ENCODE measurements around the gene CIDEB.
"Not testable (repeated sequence)": the region's sequence is repeated elsewhere in the genome, so short reads cannot be mapped to it uniquely, and the experiment has no call there.

The CIDEB gene

DNA sequence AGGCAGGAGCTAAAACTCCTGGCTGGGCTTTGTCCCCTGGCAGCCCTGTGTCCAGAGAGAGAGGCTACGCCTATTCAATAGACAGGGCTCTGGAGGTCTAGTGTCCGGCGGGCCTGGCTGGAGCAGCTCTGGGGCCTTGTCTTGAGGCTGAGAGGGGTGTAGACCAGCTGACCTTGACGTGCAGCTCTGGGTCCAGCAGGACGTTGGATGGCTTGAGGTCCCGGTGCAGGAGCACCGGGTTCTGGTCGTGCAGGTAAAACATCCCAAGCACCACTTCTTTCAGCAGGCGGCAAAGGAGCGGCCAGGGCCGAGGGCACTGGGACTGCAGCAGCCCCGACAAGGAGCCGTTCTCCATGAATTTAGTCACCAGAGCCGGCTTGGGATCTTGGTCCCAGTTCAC is 31.1 kb upstream of the CIDEB start:
- Mint-ChIP-seq H3K27ac (no peak overlapping the region), H3K4me1 (ENCODE audit: low read depth) (peaks cover 20% of the 10 kb centered on the region), H3K9me3 (no peaks in the 10 kb centered on the region), H3K27me3 (ENCODE audit: low read depth) (peaks cover 27% of the 10 kb centered on the region), H3K4me3 (peak overlapping the region; percentile 92), H3K36me3 (ENCODE audit: low read depth) (peaks cover 29% of the 10 kb centered on the region)

DNA sequence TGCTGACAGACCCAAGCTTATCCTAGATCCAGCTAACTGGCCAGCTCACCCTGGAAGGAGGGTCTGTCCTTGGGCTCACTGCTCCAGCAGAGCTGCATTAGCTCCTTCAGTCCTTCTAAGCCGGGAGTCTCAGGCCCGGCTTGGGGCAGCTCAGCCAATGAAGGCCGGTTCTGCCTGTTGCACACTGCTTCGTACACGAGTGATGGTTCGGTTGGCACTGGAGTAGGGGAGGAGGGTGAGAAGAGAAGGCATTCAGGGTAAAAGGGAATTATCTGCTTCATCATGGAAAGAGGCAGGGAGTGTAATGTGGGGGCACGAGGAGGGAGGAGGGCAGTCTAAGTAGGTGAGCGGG is 30.0 kb upstream of the CIDEB start:
- peaks cover 23% of the 10 kb centered on the region for H3K4me1 Mint-ChIP-seq (ENCODE audit: low read depth)
- H3K27me3 Mint-ChIP-seq (ENCODE audit: low read depth): peaks cover 32% of the 10 kb centered on the region
- no peaks in the 10 kb centered on the region for H3K9me3 Mint-ChIP-seq
- H3K36me3 Mint-ChIP-seq (ENCODE audit: low read depth): peaks cover 29% of the 10 kb centered on the region
- H3K27ac Mint-ChIP-seq: no peak overlapping the region
- peak overlapping the region; percentile 92 for H3K4me3 Mint-ChIP-seq

DNA sequence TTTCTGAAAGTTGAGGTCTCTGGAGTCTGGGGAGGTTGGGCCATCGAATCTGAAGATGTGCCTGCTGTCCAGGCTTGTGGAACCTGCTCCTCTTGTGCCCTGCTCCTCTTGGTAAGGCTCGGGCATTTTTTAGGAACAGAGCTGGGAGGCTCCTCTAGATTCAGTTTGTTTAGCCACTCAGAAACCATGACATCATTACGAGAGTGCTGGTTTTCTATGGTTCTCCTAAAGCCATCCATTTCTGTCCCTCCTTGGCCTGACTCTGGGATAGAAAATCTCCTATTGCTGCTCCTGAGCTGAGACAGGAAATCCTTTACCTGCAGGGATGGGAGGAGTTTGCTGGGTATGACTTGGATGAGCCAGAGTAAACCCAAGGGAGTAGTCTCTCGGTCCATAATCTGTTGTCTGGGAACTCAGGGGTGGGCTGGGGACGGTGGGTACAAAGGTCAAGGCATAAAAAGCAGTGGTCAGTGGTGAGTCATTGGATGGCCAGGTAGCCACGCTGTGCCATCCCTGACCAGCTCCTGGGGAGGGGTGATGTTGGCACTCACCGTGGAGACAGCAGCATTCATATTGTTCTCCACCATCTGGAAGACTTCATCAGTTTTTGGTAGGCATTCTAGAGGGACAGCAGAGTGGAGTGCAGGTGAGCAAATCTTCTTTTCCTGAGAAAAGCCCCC is 29.5 kb upstream of the CIDEB start:
- Mint-ChIP-seq H3K36me3 (ENCODE audit: low read depth) (peaks cover 29% of the 10 kb centered on the region), H3K4me3 (no peak overlapping the region), H3K27ac (no peak overlapping the region), H3K27me3 (ENCODE audit: low read depth) (peaks cover 30% of the 10 kb centered on the region), H3K4me1 (ENCODE audit: low read depth) (peaks cover 26% of the 10 kb centered on the region), H3K9me3 (no peaks in the 10 kb centered on the region)

DNA sequence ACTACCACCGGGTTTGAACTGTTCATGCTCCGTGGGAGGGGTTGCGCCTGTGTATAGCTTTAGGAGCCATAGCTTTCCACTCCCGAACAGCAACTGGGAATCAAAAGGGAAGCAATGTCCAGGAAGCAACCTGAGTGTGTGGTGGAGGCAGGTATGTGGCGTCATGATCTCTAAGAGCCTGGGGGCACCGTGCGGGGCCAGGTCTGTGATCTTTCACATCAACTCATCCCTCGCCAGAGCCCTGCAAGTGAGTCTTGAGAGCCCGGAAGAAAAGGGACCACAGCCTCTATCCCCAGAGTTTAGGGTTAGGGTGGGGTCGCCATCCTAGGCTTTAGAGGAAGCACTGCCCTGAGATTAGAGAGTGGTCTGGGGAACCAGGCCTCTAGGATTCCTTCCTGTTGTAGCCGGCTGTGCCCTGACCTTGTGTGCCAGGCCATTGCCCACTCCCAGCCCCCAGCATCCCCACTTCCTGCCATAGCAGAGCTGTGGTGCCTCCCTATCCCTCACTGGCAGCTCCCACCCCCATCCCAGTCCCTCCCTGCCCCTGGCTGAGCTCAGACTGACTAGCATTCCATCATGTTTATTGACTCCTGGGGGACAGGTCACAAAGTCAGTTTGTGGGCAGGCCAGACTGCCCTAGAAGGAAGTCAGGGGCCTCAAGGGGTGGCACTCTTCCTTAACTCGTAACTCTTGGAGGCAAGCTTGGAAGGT is 27.8 kb upstream of the CIDEB start:
- Mint-ChIP-seq H3K9me3 (no peaks in the 10 kb centered on the region), H3K36me3 (ENCODE audit: low read depth) (peaks cover 29% of the 10 kb centered on the region), H3K4me1 (ENCODE audit: low read depth) (peaks cover 33% of the 10 kb centered on the region), H3K4me3 (no peak overlapping the region), H3K27me3 (ENCODE audit: low read depth) (peaks cover 36% of the 10 kb centered on the region), H3K27ac (no peak overlapping the region)

DNA sequence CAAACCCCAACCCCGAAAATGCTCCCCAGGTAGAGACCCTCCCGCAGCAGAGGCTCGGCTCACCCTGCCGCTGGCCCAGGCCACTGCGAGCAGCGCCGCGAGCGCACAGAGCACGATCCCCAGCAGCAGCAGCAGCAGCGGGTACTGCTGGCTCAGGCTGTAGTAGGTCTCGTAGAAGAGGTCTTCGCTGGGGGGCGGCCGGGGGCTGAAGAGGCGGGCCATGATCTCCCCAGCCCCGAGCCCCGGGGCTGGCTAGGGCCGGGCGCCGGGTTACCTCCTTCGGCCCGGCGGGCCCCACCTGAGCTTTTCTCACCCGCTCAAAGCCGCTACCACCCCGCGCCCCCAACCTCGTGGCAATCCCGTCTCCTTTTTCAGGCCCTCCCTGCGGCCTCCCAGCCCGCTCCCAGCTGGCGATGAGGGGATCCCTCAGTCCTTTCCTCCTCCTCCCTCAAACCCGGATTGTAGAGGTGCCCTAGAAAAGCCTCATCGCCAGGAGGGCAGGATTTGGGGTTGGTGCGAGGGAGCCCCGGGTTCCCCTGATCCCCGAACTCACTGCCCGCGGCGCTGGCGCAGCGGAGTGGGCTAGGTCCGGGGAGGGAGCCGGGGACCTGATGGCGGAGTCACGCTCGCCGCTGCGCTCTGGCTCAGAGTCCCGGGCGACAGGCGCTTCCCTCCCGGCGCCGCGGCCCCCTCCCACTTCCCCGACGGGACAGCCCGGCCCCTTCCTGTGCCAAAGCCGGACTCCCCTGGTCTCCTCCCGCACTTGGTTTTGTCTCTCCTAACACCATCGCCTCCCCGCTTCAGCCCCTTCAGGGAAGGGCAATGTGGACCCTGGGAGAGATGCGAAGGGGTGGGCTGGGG is 26.9 kb upstream of the CIDEB start, which contains the start of gene ADCY4:
Gene ADCY4 (minus strand): TSS at position 641 of the 861 bp plus-strand sequence. CDS start 419 bp downstream, at position 222.
- no peak within 1 kb of the TSS for H3K27ac Mint-ChIP-seq
- H3K27me3 Mint-ChIP-seq (ENCODE audit: low read depth): peaks cover 46% of the 10 kb centered on the region
- H3K36me3 Mint-ChIP-seq (ENCODE audit: low read depth): peaks cover 29% of the 10 kb centered on the region
- peaks cover 34% of the 10 kb centered on the region for H3K4me1 Mint-ChIP-seq (ENCODE audit: low read depth)
- H3K4me3 Mint-ChIP-seq: peak within 1 kb of the TSS; percentile 46
- H3K9me3 Mint-ChIP-seq: no peaks in the 10 kb centered on the region

DNA sequence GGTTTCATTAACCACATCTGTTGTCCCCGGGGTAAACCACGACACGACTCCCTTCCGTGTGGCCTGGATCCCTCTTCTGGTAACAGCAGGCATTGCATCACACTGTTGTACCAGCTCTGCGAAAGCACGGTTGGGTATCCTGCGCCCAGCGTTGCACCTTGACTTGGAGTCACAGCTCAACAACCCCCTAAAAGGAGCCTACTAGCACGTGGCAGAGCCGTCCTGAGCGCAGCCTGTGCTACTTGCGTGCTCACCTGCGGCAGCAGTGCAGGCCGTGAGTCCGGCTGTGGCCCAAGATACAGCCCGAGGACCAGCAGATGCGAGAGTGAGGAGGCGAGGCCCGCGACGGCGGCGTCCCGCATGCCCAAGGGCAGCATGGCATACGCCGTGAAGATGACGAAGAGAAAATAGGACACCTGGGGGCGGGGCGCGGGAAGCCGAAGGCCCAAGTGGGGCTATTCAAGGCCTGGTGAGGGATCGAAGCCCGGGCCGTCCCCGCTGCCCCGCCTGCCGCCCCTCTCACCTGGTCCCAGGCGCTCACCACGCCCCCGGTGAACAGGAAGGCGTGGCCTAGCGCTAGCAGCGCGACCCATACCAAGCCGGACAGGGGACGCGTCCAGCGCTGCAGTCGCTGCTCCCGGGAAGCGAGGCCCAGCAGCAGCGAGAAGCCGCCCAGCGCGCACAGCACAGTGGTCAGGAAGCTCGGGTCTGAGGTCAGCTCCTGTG is 24.7 kb upstream of the CIDEB start:
- H3K4me3 Mint-ChIP-seq: peak overlapping the region; percentile 78
- peak overlapping the region; percentile 71 for H3K27ac Mint-ChIP-seq
- peaks cover 47% of the 10 kb centered on the region for H3K27me3 Mint-ChIP-seq (ENCODE audit: low read depth)
- H3K9me3 Mint-ChIP-seq: no peaks in the 10 kb centered on the region
- H3K4me1 Mint-ChIP-seq (ENCODE audit: low read depth): peaks cover 37% of the 10 kb centered on the region
- H3K36me3 Mint-ChIP-seq (ENCODE audit: low read depth): peaks cover 19% of the 10 kb centered on the region

DNA sequence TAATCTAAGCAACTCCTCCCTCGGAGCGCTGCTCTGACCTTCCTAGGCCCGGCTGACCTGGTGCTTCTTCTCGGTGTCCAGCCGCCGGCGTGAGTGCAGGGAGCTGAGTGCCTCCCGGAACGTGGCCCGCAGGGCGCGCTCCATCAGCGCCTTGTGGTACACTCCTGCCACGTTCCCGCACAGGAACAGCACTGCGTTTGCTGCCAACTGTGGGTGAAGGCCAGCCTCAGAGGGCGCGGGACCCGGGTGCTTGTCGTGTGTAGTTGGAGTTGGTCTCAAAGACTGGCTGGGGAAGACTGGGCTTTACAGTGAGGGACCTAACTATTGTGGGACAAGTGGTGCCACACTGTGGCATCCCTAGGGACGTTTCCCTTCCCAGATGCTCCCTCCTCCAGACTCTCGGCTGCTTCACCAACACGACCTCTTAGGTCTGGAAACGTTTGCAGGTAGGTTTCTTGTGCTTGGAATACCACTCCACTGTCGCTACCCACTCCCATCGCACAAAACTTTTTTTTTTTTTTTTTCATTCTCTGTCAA is 24.0 kb upstream of the CIDEB start:
- Mint-ChIP-seq H3K27ac (peak overlapping the region; percentile 71), H3K4me1 (ENCODE audit: low read depth) (peaks cover 42% of the 10 kb centered on the region), H3K9me3 (no peaks in the 10 kb centered on the region), H3K4me3 (peak overlapping the region; percentile 78), H3K27me3 (ENCODE audit: low read depth) (peaks cover 47% of the 10 kb centered on the region), H3K36me3 (ENCODE audit: low read depth) (peaks cover 12% of the 10 kb centered on the region)

DNA sequence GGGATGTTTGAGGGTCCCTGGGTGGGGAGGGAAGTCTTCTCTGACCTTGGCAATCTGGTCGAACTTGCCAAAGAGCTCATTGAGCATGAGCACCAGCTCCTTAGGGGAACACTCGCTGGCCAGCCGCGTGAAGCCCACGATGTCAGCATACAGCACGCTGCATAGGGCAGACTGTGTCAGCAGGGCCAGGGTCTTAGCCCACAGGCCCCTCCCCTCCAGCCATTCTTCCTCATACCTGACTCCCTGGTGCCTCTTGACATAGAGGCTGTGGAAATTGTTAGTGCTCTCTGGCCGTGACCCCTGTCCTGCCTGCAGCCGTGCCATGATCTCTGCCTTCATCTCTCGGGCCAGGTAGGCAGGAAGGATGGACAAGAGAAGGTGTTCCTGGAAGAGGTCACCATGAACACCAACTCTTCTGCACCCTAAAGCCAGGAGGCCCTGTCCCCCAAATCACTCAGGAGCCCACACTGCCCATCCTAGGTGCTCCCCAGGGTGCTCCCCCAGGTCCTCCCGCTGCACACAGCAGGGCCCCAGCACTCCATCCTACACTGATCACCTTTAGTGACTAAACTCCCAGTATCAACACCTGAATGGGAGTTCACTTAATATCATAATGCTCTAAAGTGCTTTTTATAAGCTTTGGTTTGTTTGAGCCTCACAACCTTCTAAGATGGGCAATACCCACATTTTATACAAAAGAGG is 23.3 kb upstream of the CIDEB start:
- H3K4me1 Mint-ChIP-seq (ENCODE audit: low read depth): peaks cover 41% of the 10 kb centered on the region
- H3K27ac Mint-ChIP-seq: no peak overlapping the region
- peaks cover 47% of the 10 kb centered on the region for H3K27me3 Mint-ChIP-seq (ENCODE audit: low read depth)
- no peak overlapping the region for H3K4me3 Mint-ChIP-seq
- H3K9me3 Mint-ChIP-seq: no peaks in the 10 kb centered on the region
- H3K36me3 Mint-ChIP-seq (ENCODE audit: low read depth): peaks cover 6% of the 10 kb centered on the region

DNA sequence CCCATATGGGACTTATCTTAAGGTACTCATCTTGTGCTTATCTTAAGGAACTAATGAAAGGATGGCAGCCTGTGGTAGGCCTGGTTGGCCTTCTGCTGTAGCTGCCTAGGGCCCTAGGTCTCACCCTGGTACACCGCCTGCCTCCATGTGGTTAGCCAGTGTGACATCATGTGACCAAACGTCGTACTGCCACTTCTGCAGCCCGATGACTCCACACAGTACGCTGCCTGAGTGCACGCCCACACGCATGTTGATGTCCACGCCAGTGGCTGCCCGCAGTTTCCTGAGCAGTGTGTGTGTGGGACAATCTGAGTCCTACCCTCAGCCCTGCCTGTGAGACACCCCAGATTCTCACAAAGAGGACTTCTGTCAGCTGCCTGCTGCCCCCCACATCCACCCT is 22.0 kb upstream of the CIDEB start:
- Mint-ChIP-seq H3K4me1 (ENCODE audit: low read depth) (peaks cover 39% of the 10 kb centered on the region), H3K27ac (peak overlapping the region; percentile 26), H3K36me3 (ENCODE audit: low read depth) (no peaks in the 10 kb centered on the region), H3K4me3 (no peak overlapping the region), H3K27me3 (ENCODE audit: low read depth) (peaks cover 39% of the 10 kb centered on the region), H3K9me3 (no peaks in the 10 kb centered on the region)

DNA sequence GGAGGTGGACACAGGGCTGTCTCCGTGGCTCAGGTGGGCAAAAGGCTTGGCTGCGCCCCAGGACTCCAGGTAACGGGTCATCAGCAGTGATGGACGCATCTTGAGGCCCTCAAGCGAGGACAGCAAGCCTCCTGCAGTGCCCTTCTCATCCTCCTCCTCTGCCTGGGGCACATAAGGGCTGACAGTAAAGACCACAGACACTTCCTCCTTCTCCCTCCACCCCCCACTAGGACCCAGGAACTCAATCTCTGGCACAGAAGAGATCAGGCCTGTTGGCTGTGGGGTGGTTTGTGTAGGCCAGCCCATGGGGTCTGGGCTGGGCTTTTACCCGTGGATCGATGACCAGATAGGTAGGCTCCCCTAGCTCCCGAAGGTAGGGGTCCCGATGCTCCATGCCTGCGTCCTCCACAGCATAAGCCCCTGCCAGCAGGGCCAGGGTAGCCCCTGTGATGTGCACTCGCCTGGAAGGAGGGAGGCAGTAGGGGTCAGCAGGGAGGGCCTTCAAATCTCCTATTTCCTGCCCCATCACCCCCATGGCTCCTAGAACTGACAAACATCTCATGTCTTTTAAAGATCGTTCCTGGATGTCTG is 21.4 kb upstream of the CIDEB start:
- H3K27me3 Mint-ChIP-seq (ENCODE audit: low read depth): peaks cover 35% of the 10 kb centered on the region
- no peak overlapping the region for H3K4me3 Mint-ChIP-seq
- H3K4me1 Mint-ChIP-seq (ENCODE audit: low read depth): peaks cover 36% of the 10 kb centered on the region
- H3K27ac Mint-ChIP-seq: peak overlapping the region; percentile 26
- H3K9me3 Mint-ChIP-seq: no peaks in the 10 kb centered on the region
- H3K36me3 Mint-ChIP-seq (ENCODE audit: low read depth): no peaks in the 10 kb centered on the region

DNA sequence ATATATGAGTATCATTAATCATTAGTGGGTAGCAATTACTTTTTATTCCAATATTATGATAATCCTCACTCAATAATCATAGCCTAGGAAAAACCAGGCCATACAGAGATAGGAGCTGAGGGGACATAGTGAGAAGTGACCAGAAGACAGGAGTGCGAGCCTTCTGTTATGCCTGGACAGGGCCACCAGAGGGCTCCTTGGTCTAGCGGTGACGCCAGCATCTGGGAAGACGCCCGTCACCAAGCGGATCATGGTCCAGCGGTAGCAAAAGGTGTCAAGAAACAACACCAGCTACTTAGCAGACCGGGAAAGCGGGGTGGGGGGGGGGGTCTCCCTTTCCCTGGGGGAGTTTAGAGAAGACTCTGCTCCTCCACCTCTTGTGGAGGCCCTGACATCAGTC is 20.1 kb upstream of the CIDEB start:
- not testable (repeated sequence) for H3K27ac Mint-ChIP-seq; H3K4me3 Mint-ChIP-seq; H3K36me3 Mint-ChIP-seq (ENCODE audit: low read depth); H3K9me3 Mint-ChIP-seq
- Mint-ChIP-seq H3K4me1 (ENCODE audit: low read depth) (peaks cover 33% of the 10 kb centered on the region), H3K27me3 (ENCODE audit: low read depth) (peaks cover 29% of the 10 kb centered on the region)

DNA sequence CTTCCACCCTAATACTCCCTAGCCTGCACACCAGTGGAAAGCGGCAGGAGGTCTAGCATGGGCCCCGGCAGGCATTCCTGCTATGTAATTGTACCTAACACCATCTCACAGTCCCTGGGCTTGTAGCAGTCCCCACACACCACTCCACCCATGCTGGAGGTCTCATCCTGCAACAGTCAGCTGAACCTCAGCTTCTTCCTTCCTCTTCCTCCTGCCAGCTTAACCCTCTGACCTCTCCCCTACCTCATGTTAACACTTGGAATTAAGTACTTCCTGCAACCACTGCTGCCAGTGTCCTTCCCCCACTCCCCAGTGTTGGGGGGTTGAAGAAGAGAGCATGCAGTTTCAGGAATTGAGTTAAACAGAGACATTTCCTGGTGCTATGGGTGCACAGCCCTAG is 19.5 kb upstream of the CIDEB start:
- Mint-ChIP-seq H3K36me3 (ENCODE audit: low read depth) (no peaks in the 10 kb centered on the region), H3K27ac (peak overlapping the region; percentile 74), H3K4me1 (ENCODE audit: low read depth) (peaks cover 30% of the 10 kb centered on the region), H3K27me3 (ENCODE audit: low read depth) (peaks cover 27% of the 10 kb centered on the region), H3K9me3 (no peaks in the 10 kb centered on the region), H3K4me3 (no peak overlapping the region)

DNA sequence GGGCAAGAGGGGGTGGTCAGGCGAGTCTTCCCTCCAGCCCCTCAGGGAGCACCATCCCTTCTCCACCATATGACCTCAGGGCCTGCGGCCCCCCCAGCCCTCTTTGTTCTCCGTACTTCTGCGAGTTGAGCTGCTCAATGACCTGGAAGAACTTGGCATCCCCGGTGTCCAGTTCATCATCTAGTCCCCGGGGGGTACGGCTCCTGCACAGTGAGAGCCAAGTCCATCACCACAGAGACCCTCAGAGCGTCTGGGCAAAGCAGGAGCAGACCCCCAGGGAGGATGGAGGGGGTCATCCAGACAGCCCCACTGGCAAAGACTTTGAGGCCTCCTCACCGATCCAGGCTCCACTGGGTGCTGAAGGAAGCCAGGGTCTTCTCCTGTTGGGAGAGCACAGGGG is 18.2 kb upstream of the CIDEB start:
- Mint-ChIP-seq H3K9me3 (no peaks in the 10 kb centered on the region), H3K4me1 (ENCODE audit: low read depth) (peaks cover 23% of the 10 kb centered on the region), H3K36me3 (ENCODE audit: low read depth) (no peaks in the 10 kb centered on the region), H3K27ac (no peak overlapping the region), H3K27me3 (ENCODE audit: low read depth) (peaks cover 17% of the 10 kb centered on the region), H3K4me3 (no peak overlapping the region)

Measured in T-helper 1 cell treated with Interleukin-12 subunit alpha and Interleukin-12 subunit beta and Interleukin-4 antibody, amounts not matched to agents 30 μg/mL and 1 μg/mL, for 36 hours (primary cell).